ENCODE measurements around the gene RAB7A. TPM values are rescaled to one million over a fixed set of nuclear protein-coding genes. Genes with fewer than 3 reads are reported as not detected.
"Not testable (repeated sequence)": the region's sequence is repeated elsewhere in the genome, so short reads cannot be mapped to it uniquely, and the experiment has no call there.

RAB7A gene
- total and polyA plus RNA-seq, 11 donors, result 143 to 343 (median 253) TPM

GRCh38 chr3:128764863-128765262, 38.9 kb downstream of the RAB7A start:
- Histone ChIP-seq H3K36me3 (peaks cover 0 to 11% (median 0%) of the 10 kb centered on the region in 9 donors), H3K27ac (peak overlapping the region in 2 of 12 donors; percentile 36 to 60), H3K4me3 (no peak overlapping the region), H3K27me3 (no peaks in the 10 kb centered on the region), H3K4me1 (peaks cover 0 to 85% (median 66%) of the 10 kb centered on the region in 12 donors), H3K9me3 (no peaks in the 10 kb centered on the region)
- TF ChIP-seq, protein P1, sequence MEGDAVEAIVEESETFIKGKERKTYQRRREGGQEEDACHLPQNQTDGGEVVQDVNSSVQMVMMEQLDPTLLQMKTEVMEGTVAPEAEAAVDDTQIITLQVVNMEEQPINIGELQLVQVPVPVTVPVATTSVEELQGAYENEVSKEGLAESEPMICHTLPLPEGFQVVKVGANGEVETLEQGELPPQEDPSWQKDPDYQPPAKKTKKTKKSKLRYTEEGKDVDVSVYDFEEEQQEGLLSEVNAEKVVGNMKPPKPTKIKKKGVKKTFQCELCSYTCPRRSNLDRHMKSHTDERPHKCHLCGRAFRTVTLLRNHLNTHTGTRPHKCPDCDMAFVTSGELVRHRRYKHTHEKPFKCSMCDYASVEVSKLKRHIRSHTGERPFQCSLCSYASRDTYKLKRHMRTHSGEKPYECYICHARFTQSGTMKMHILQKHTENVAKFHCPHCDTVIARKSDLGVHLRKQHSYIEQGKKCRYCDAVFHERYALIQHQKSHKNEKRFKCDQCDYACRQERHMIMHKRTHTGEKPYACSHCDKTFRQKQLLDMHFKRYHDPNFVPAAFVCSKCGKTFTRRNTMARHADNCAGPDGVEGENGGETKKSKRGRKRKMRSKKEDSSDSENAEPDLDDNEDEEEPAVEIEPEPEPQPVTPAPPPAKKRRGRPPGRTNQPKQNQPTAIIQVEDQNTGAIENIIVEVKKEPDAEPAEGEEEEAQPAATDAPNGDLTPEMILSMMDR (IDR thresholded peaks at IDR 0.05), result no peak
- no peak for TF ChIP-seq POLR2A (IDR thresholded peaks at IDR 0.05)
- WGBS, 4 donors, result 93 to 98% (median 97%) methylated on average over 30 of the region's 30 CpGs
- no peak for ATAC-seq
- no peak for DNase-seq
- intact Hi-C loops (cut with DNase I), result loop anchor here in 2 of 10 donors (5.0 kb wide), 1 partner anchor 33 kb away; no protein-coding TSS in a partner anchor

DNA sequence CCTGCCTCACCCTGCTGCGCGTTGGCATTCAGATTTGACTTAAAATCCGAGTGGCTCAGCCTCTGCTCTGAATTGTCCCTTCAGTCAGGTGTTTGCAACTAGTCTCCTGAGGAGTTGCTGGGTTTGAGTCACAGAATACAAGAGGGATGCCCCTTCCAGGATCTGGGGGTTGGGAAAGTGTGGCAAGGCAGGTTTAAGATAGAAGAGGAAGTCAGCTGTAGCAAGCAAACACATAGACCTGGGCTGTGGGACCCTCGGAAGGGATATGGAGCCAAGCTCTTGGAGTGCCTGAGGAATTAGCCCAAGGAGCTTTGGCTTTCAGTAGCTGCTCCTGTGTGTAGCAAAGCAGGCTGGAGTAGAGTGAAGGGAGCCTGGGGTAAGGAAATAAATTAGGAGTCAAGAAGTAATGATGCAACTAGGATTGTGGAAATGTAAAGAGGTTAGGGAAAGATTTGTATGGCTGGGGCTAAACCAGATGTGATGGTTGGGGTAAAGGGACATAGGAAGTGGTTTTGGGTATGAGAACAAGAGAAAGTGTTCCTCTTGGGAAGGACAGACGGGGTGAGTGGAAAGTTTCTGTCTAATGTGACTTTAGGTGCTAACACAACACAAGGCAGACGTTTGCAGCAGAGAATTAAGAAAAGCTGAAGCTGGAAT, 41.2 kb downstream of the RAB7A start:
- Histone ChIP-seq H3K27ac (peak overlapping the region in 1 of 12 donors; percentile 35), H3K9me3 (no peaks in the 10 kb centered on the region), H3K27me3 (no peaks in the 10 kb centered on the region), H3K4me1 (peaks cover 0 to 83% (median 56%) of the 10 kb centered on the region in 12 donors), H3K4me3 (no peak overlapping the region), H3K36me3 (peaks cover 0 to 11% (median 0%) of the 10 kb centered on the region in 9 donors)
- intact Hi-C loops (cut with DNase I), result loop anchor here in 2 of 10 donors (5.0 kb wide), 1 partner anchor 35 kb away; no protein-coding TSS in a partner anchor
- ATAC-seq (no peak), DNase-seq (no peak)
- 61 to 68% (median 65%) methylated on average over 6 of the region's 6 CpGs for WGBS, 4 donors
- no peak for TF ChIP-seq POLR2A (IDR thresholded peaks at IDR 0.05)
- TF ChIP-seq, protein P1 (IDR thresholded peaks at IDR 0.05), result no peak

GRCh38 chr3:128768471-128768870, 42.5 kb downstream of the RAB7A start:
- no peaks in the 10 kb centered on the region for H3K9me3 ChIP-seq
- H3K27ac ChIP-seq, result no peak overlapping the region
- TF ChIP-seq, protein P1 (IDR thresholded peaks at IDR 0.05), result no peak
- TF ChIP-seq POLR2A (IDR thresholded peaks at IDR 0.05), result no peak
- DNase-seq (no peak), ATAC-seq (no peak)
- no peak overlapping the region for H3K4me3 ChIP-seq
- H3K36me3 ChIP-seq, result peaks cover 0 to 11% (median 0%) of the 10 kb centered on the region in 9 donors
- no peaks in the 10 kb centered on the region for H3K27me3 ChIP-seq
- intact Hi-C loops (cut with DNase I), result loop anchor here in 2 of 10 donors (5.0 kb wide), 1 partner anchor 36 kb away; no protein-coding TSS in a partner anchor
- WGBS, 4 donors, result 75 to 88% (median 81%) methylated on average over 5 of the region's 5 CpGs
- peaks cover 0 to 74% (median 53%) of the 10 kb centered on the region in 12 donors for H3K4me1 ChIP-seq

DNA sequence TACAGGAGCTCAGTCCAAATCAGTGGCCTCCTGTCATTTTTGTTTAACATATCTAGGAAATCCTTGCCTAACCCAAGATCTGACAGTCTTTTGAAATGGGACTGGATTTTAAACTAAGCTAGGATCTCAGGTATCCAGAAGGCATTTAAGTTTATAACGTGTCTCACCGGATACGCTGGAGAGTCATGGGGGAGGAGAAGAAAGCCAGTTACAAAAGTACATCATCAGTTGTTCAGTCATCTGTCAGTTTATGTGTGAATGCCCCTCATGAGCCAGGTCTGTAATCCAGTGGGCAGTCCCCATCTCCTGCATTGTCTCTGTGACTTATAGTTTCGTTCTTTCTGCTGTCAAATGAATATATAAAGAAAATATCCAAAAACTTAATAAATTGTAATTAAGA, 44.4 kb downstream of the RAB7A start:
- Histone ChIP-seq H3K4me1 (peaks cover 0 to 77% (median 57%) of the 10 kb centered on the region in 12 donors), H3K9me3 (no peaks in the 10 kb centered on the region), H3K36me3 (no peaks in the 10 kb centered on the region), H3K4me3 (no peak overlapping the region), H3K27me3 (no peaks in the 10 kb centered on the region), H3K27ac (no peak overlapping the region)
- intact Hi-C loops (cut with DNase I), result no loop called here
- TF ChIP-seq POLR2A (IDR thresholded peaks at IDR 0.05), result no peak
- TF ChIP-seq, protein P1 (IDR thresholded peaks at IDR 0.05), result no peak
- DNase-seq, result no peak
- 77 to 88% (median 82%) methylated on average over 4 of the region's 4 CpGs for whole genome bisulfite sequencing, 4 donors
- no peak for ATAC-seq

GRCh38 chr3:128773189-128773588, 47.2 kb downstream of the RAB7A start:
- WGBS, 4 donors, result 94 to 98% (median 97%) methylated on average over 15 to 31 of the region's 31 CpGs
- H3K4me1 ChIP-seq, result peaks cover 0 to 75% (median 49%) of the 10 kb centered on the region in 12 donors
- H3K4me3 ChIP-seq; ATAC-seq; intact Hi-C loops (cut with DNase I); H3K27me3 ChIP-seq; H3K9me3 ChIP-seq; H3K36me3 ChIP-seq; H3K27ac ChIP-seq; DNase-seq: not testable (repeated sequence)

- H3K9me3 ChIP-seq; intact Hi-C loops (cut with DNase I); DNase-seq; ATAC-seq; H3K27ac ChIP-seq; H3K36me3 ChIP-seq; H3K27me3 ChIP-seq; H3K4me3 ChIP-seq: not testable (repeated sequence)
- peaks cover 0 to 75% (median 49%) of the 10 kb centered on the region in 12 donors for H3K4me1 ChIP-seq
- WGBS, 4 donors, result 72 to 83% (median 75%) methylated on average over 6 of the region's 6 CpGs
Measured at GRCh38 chr3:128773592-128773991, 47.6 kb downstream of the RAB7A start.
